Activated naive CD4-positive, alpha-beta T cell treated with anti-CD3 and anti-CD28 coated beads, Interleukin-2, amount 50 U/mL, for 72 hours (primary cell): Measurements from ENCODE around the gene CACNA1B. TPM values are rescaled to one million over a fixed set of nuclear protein-coding genes. Genes with fewer than 3 reads are reported as not detected.
A peak's percentile ranks its signal among the peaks of the same experiment; 100 is the strongest.

Experiments used
- ATAC-seq, 2 donors: fragments of 150-1000 bp; cut with Tn5 transposase; 2 replicates each; pipeline ENCODE4 v1.10.0; 2021; ENCODE audit warnings: mild to moderate bottlenecking in 2 of 2, moderate library complexity in 2 of 2
- DNase-seq, 2 donors: peaks; one replicate each; pipeline ENCODE4 v3.0.0; 2021 to 2022; ENCODE audit warnings: low spot score in 2 of 2
- H3K27ac Mint-ChIP-seq, 2 donors: one replicate each; pipeline ENCODE4 v1.8.0; 2022; ENCODE audit warnings: mild to moderate bottlenecking in 2 of 2, mixed read lengths in 2 of 2
- H3K36me3 Mint-ChIP-seq, 2 donors: one replicate each; pipeline ENCODE4 v1.8.0; 2022; ENCODE audit warnings: mixed read lengths in 2 of 2
- H3K9me3 Mint-ChIP-seq, 2 donors: one replicate each; pipeline ENCODE4 v1.8.0; 2022; ENCODE audit warnings: mixed read lengths in 2 of 2
- total RNA-seq, 2 donors: library from RNA; stranded (reverse); gene quantifications; one replicate each; pipeline ENCODE4 v1.2.3, GENCODE V29; 2022

Gene CACNA1B
- total RNA-seq, 2 donors from 2014 or later, result 0.04 to 0.07 TPM

GRCh38 chr9:137924761-137925369 lies 47.3 kb downstream of the CACNA1B start:
- H3K9me3 Mint-ChIP-seq, result peaks cover 7 to 10% of the 10 kb centered on the region in 2 donors
- H3K27ac Mint-ChIP-seq, result no peak overlapping the region
- ATAC-seq, result no peak
- peaks cover 0 to 4% of the 10 kb centered on the region in 2 donors for H3K36me3 Mint-ChIP-seq
- no peak for DNase-seq

DNA sequence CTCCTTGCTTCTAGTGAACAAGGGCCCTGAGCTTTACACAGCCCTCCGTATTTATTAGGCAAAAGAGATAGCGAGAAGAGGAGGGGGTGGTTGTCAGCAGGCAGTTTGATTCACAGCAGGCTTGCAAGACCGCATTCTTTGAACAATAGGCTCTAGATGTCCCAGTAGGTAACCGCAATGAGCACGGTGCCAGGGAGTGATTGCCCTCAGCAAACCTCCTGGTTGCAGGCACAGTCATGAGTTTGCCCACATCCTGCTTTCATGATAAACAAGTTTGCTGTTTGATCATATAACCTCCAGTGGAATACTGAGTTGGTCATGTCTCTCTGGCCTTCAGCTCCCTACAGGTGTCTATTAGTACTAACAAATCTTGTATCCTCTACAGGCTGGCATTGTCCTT lies 66.1 kb downstream of the CACNA1B start:
- no peak for ATAC-seq
- H3K27ac Mint-ChIP-seq, result no peak overlapping the region
- H3K36me3 Mint-ChIP-seq, result peaks cover 5 to 9% of the 10 kb centered on the region in 2 donors
- H3K9me3 Mint-ChIP-seq, result peaks cover 12 to 18% of the 10 kb centered on the region in 2 donors
- DNase-seq, result no peak

GRCh38 chr9:137945581-137945980 lies 68.0 kb downstream of the CACNA1B start:
- Mint-ChIP-seq H3K9me3 (peaks cover 12 to 16% of the 10 kb centered on the region in 2 donors), H3K36me3 (peaks cover 5 to 9% of the 10 kb centered on the region in 2 donors), H3K27ac (no peak overlapping the region)

DNA sequence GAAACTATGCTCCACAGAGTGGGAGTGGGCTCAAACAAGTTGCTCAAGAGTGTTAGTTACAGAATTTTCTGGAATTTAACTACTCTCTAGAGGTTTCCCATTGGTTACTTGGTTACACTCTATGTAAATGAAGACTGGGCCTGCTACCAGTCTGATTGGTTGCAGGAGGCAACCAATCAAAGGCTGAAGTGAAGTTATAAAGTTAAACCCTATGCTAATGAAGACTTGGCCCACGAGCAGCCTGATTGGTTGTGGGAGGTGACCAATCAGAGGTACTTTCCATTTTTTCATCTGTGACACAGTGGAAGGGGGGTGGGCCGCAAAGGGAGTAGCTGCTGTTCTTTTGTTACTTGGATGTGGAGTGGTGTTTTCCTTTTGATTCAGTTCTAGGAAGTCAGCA lies 69.4 kb downstream of the CACNA1B start:
- DNase-seq (no peak), ATAC-seq (no peak)
- Mint-ChIP-seq H3K36me3 (peaks cover 5 to 9% of the 10 kb centered on the region in 2 donors), H3K27ac (no peak overlapping the region), H3K9me3 (peaks cover 9% of the 10 kb centered on the region in 2 donors)

More at GRCh38 chr9:137945581-137945980, 68.0 kb downstream of the CACNA1B start:
- no peak for ATAC-seq
- no peak for DNase-seq

DNA sequence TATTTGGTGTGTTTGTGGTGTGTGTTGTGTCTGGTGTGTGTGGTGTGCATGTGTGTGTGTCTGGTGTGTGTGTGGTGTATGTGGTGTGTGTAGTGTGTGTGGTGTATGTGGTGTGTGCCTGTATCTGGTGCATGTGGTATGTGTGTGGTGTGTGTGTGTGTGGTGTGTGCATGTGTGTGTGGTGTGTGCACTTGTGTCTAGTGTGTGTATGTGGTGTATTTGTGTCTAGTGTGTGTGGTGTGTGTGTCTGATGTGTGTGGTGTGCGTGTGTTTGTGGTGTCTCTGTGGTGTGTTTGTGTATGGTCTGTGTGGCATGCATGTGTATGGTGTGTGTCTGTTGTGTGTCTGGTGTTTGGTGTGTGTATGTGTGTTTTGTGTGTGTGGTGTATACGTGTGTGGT lies 71.1 kb downstream of the CACNA1B start:
- H3K9me3 Mint-ChIP-seq, result peaks cover 0 to 4% of the 10 kb centered on the region in 2 donors
- H3K27ac Mint-ChIP-seq, result no peak overlapping the region
- DNase-seq (no peak), ATAC-seq (no peak)
- H3K36me3 Mint-ChIP-seq, result peaks cover 0 to 4% of the 10 kb centered on the region in 2 donors

DNA sequence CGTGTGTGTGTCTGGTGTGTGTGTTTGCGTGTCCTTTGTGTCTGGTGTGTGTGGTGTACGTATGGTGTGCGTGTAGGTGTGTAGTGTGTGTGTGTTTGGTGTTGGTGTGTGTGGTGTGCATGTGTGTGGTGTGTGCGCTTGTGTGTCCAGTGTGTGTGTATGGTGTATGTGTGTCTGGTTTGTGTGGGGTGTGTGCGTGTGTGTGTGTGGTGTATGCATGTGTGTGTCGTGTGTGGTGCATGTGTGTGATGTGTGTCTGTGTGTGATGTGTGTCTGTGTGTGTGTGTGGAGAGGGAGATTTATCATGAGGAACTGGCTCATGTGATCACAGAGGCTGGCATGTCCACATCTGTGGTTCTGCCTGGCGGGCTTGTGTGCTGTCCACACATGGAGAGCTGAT lies 71.7 kb downstream of the CACNA1B start:
- no peak for ATAC-seq
- Mint-ChIP-seq H3K27ac (no peak overlapping the region), H3K36me3 (peaks cover 0 to 4% of the 10 kb centered on the region in 2 donors), H3K9me3 (peaks cover 0 to 4% of the 10 kb centered on the region in 2 donors)
- DNase-seq, result no peak

GRCh38 chr9:137951107-137951506 lies 73.5 kb downstream of the CACNA1B start:
- Mint-ChIP-seq H3K36me3 (no peaks in the 10 kb centered on the region), H3K9me3 (peaks cover 0 to 4% of the 10 kb centered on the region in 2 donors), H3K27ac (no peak overlapping the region)
- DNase-seq (no peak), ATAC-seq (no peak)

DNA sequence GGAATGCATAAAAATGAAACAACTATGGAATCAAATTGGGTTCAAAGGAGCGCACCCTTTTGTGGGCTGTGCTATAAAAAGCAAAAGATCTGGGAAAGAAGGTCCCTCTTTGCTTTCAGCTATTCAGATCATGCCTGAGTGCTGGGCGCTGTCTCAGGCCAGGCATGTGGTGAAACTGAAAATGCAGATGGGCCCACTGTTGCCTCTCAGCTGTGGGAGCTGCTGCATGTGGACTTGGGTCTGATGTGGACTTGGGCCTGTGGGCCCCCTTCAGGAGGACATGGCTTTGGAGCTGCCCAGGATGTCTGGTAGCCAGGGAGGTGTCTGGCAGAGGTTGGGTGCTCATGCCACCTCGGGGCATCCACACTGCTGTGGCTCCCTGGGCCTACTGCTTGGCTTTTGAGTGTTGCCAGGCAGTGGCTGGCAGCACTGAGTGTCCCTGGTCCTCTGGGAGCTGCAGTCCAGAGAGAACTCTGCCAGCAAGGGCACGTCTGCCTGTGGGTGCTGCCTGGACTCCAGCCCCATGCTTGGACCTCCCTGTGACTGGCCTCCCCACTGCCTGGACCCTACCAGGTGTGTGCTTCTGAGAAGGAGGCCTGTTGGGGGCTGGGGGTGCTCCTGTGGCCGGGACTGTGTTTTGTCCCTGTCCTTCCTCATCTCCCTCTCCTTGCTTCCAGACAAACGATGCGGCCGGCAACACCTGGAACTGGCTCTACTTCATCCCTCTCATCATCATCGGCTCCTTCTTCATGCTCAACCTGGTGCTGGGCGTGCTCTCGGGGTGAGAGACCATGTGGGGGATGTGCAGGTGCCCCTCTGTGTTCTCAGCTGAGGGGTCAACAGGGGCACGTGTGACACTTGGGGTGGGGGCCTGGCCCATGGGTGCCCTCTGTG lies 74.3 kb downstream of the CACNA1B start:
- DNase-seq, result no peak
- Mint-ChIP-seq H3K36me3 (no peaks in the 10 kb centered on the region), H3K27ac (no peak overlapping the region), H3K9me3 (no peaks in the 10 kb centered on the region)
- no peak for ATAC-seq

GRCh38 chr9:137952976-137953666 lies 75.5 kb downstream of the CACNA1B start:
- Mint-ChIP-seq H3K9me3 (no peaks in the 10 kb centered on the region), H3K27ac (no peak overlapping the region), H3K36me3 (no peaks in the 10 kb centered on the region)
- DNase-seq (no peak), ATAC-seq (no peak)

DNA sequence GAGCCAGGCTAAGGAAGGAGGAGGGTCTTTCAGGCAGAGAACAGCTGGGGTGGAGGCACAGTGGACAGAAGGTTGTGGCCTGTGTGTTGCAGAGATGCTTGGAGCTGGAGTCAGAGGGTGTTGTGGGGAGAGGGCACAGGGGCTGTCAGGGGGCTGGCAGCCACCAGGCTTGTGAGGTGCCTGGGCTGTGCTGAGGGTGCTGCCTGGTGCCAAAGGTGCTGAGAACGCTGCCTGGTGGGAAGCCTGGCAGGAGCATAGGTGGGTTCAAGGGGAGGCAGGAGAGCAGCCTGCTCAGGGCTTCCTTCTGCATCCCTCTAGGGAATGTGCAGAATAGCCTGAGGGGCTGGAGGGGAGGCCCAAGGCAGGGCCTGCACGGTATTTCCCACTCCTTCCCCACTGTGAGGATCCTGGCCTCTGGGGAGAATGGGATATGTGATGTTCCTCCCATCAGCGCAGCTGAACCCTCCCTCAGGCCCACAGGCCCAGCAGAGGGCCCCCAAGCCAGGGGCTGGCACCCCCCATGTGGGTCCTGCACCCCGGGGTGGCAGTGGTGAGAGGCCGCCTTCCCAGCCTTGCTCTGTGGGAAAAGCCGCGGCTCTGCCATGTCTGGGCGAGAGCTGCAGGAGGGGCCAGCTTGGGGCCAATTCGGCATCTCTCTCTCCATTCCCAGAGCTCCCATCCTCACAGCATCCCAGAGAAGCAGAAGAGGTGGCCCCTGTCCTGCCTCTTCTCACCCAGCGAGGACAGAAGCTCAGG lies 76.3 kb downstream of the CACNA1B start:
- no peak for ATAC-seq
- H3K36me3 Mint-ChIP-seq, result no peaks in the 10 kb centered on the region
- no peak for DNase-seq
- no peaks in the 10 kb centered on the region for H3K9me3 Mint-ChIP-seq
- peak overlapping the region in 1 of 2 donors; percentile 15 for H3K27ac Mint-ChIP-seq

DNA sequence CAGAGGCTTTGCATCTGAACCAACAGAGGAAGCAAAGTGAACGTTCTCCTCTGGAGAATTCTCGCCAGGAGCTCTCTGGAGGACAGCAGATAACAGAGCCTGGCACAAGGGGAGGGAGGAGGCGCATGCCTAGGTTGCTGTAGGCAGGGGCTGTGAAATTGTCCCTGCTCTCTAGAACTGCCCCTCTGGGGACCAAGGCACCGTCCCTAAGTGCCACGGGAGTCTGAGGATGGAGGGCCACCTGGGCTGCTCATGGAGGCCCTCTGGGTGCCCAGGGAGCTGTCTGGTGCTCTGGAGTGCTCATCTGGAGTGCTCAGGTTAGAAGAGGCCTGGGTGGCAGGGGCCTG lies 77.6 kb downstream of the CACNA1B start:
- no peaks in the 10 kb centered on the region for H3K36me3 Mint-ChIP-seq
- no peak overlapping the region for H3K27ac Mint-ChIP-seq
- no peaks in the 10 kb centered on the region for H3K9me3 Mint-ChIP-seq
- ATAC-seq (no peak), DNase-seq (no peak)

- DNase-seq (no peak), ATAC-seq (no peak)
- no peaks in the 10 kb centered on the region for H3K9me3 Mint-ChIP-seq
- no peaks in the 10 kb centered on the region for H3K36me3 Mint-ChIP-seq
- H3K27ac Mint-ChIP-seq, result no peak overlapping the region
These were observed 78.0 kb downstream of the CACNA1B start for GRCh38 chr9:137955586-137955985.

DNA sequence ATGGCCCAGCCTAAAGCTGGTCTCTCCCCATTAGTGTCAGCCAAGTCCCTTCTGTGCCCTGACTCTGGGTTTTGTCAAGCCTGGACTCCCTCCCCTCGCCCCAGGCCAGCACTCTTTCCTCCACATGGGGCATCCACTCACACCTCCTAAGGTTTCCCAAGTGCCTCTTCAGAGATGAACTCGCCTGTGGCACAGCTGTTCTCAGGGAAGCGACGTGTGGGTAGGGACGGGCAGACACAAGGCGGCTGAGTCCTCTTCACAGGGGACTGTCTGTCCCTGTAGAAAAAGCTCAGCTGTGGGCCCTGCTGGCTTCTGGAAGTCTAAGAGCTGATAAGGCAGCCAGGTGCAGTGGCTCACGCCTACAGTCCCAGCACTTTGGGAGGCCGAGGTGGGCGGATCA lies 78.5 kb downstream of the CACNA1B start:
- Mint-ChIP-seq H3K36me3 (no peaks in the 10 kb centered on the region), H3K9me3 (no peaks in the 10 kb centered on the region), H3K27ac (no peak overlapping the region)
- no peak for ATAC-seq
- no peak for DNase-seq

GRCh38 chr9:137956688-137957385 lies 79.3 kb downstream of the CACNA1B start:
- Mint-ChIP-seq H3K27ac (no peak overlapping the region), H3K36me3 (no peaks in the 10 kb centered on the region), H3K9me3 (no peaks in the 10 kb centered on the region)
- no peak for ATAC-seq
- no peak for DNase-seq

DNA sequence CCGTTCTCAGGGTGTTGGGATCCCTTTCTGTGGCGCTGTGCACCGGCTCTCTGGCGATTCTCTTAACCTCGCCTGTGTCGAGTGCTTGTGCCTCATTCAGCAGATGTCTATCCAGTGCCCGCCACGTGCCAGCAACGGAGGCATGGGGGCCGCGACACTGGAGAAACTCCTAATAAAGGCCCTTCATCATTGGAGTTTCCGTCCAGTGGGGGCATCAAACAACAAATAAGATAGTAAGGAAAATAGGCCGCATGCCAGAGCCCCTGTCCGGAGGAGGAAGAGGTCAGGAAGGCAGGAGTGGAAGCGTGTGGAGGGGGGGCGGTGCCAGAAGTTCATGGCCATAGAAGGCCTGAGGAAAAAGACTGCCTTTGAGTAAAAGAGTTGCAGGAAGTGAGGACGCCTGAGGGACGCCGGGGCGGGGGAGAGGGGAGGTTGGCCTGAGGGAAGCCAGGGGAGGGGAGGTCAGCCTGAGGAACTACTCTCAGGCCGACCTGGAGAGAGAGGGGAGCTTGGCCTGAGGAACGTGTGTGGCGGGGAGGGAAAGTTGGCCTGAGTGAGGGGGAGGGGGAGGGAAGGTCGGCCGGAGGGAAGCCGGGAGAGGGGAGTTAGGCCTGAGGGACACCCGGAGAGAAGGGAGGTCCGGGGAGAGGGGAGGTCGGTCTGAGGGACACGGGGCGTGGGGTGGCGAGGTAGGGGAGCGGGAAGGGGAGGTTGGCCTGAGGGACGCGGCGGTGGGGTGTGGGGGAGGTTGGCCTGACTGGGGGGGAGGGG lies 82.2 kb downstream of the CACNA1B start:
- Mint-ChIP-seq H3K9me3 (peaks cover 5% of the 10 kb centered on the region in 2 donors), H3K27ac (no peak overlapping the region), H3K36me3 (no peaks in the 10 kb centered on the region)
- no peak for ATAC-seq
- DNase-seq, result no peak
